Naive B cell (primary cell): ENCODE data around the gene C1S. TPM values are rescaled to one million over a fixed set of nuclear protein-coding genes. Genes with fewer than 3 reads are reported as not detected.
A peak's percentile ranks its signal among the peaks of the same experiment; 100 is the strongest.

Experiments
- ATAC-seq, 2 donors: fragments of 150-1000 bp; cut with Tn5 transposase; 2 replicates each; pipeline ENCODE4 v1.10.0; 2021; ENCODE audit warnings: low read depth in 2 of 2, mild to moderate bottlenecking in 2 of 2, moderate library complexity in 2 of 2
- DNase-seq: peaks from one replicate; pipeline ENCODE4 v3.0.0; 2022
- H3K27ac Mint-ChIP-seq, 6 donors: one replicate each; pipeline ENCODE4 v1.8.0; 2020 to 2022; ENCODE audit warnings: mild to moderate bottlenecking in 6 of 6, mixed read lengths in 6 of 6, moderate library complexity in 5 of 6, inconsistent platforms in 2 of 6
- H3K27me3 Mint-ChIP-seq, 3 donors: one replicate each; pipeline ENCODE4 v1.8.0; 2021 to 2022; ENCODE audit warnings: mixed read lengths in 3 of 3, mild to moderate bottlenecking in 1 of 3
- H3K36me3 Mint-ChIP-seq, 2 donors: one replicate each; pipeline ENCODE4 v1.8.0; 2020 to 2022; ENCODE audit warnings: mixed read lengths in 2 of 2, inconsistent platforms in 1 of 2, mild to moderate bottlenecking in 1 of 2
- H3K4me1 Mint-ChIP-seq, 3 donors: one replicate each; pipeline ENCODE4 v1.8.0; 2020 to 2022; ENCODE audit warnings: mixed read lengths in 3 of 3, inconsistent platforms in 1 of 3, mild to moderate bottlenecking in 1 of 3, moderate library complexity in 1 of 3
- H3K4me3 Mint-ChIP-seq, 8 donors: one replicate each; pipeline ENCODE4 v1.8.0; 2020 to 2022; ENCODE audit warnings: mild to moderate bottlenecking in 8 of 8, mixed read lengths in 8 of 8, moderate library complexity in 8 of 8, inconsistent platforms in 2 of 8
- H3K9me3 Mint-ChIP-seq, 7 donors: one replicate each; pipeline ENCODE4 v1.8.0; 2020 to 2022; ENCODE audit warnings: mixed read lengths in 7 of 7, mild to moderate bottlenecking in 5 of 7, inconsistent platforms in 2 of 7, moderate library complexity in 1 of 7
- polyA plus RNA-seq, 6 donors: library from polyadenylated mRNA; unstranded; fragments of 300-500 nt; fragmentation: Illumina TruSeq; gene quantifications; one replicate each; pipeline ENCODE4 v1.2.3, GENCODE V29; 2021; ENCODE audit warnings: low read depth in 6 of 6

The C1S gene
- polyA plus RNA-seq, 6 donors from 2014 or later = 0.12 TPM; not detected in 5

DNA sequence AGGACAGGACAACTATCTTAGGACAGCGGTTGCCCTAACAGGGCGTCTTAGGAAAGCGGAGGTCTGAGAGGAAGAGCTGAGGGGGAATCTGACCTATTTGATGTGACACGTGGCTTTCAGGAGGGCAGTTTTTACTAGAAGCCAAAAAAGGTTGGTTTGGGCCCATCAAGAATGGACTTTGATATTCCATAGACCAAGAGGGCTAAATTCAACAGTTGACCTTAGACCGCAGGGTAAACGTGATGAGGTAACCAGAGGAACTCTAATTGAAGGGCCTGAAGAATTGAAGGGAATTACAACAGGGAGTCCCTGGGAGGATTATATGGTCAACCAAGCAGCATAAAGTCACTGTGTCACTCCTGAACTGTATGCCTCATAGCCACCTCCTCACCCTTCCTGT is 11.5 kb downstream of the C1S start:
- no peaks in the 10 kb centered on the region for H3K4me1 Mint-ChIP-seq
- no peaks in the 10 kb centered on the region for H3K9me3 Mint-ChIP-seq
- H3K27me3 Mint-ChIP-seq = peaks cover 31 to 69% (median 50%) of the 10 kb centered on the region in 3 donors
- H3K4me3 Mint-ChIP-seq = peak overlapping the region in 1 of 8 donors; percentile 26
- no peaks in the 10 kb centered on the region for H3K36me3 Mint-ChIP-seq
- no peak for DNase-seq
- no peak for ATAC-seq
- no peak overlapping the region for H3K27ac Mint-ChIP-seq

DNA sequence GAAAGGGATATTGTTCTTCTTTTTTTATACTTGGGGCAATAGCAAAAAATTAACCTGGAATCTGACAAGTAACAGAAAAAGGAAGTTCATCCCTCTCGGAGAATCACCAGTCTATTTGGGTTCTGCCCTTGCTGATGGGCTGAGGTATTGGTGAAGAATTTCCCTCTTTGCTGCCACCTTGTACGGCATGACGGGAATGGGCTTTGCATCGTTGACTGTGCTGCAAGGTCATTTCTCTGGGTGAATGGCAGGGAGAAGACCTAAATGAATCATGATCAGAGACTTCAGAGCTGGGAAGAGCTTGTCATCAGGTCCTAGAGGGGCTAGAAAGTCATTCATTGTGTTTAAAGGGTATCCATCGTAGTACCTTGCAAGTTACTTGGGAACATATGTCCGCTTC is 12.0 kb downstream of the C1S start:
- Mint-ChIP-seq H3K9me3 (no peaks in the 10 kb centered on the region), H3K36me3 (no peaks in the 10 kb centered on the region), H3K27me3 (peaks cover 27 to 68% (median 45%) of the 10 kb centered on the region in 3 donors), H3K4me3 (no peak overlapping the region), H3K27ac (no peak overlapping the region), H3K4me1 (no peaks in the 10 kb centered on the region)
- ATAC-seq (no peak), DNase-seq (no peak)

DNA sequence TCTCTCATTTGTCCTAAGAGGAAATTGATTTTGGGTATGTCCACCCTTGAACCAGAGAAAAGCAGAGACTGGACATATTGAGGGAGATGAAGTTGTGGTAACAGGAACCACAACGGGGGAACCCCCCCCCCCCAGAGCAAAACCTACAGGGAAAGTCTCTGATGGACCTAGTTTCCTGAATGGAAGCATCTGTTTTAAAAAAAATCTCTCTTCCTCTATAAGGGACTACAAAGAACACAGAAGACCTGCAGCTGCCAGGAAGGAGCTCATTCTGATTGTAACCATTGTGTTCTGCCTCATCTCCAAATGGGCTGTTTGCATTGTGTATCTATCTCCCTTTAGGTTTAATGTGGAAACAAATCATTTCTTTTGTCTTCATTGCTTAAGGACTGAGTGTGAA is 13.4 kb downstream of the C1S start:
- Mint-ChIP-seq H3K9me3 (no peaks in the 10 kb centered on the region), H3K4me3 (no peak overlapping the region), H3K4me1 (no peaks in the 10 kb centered on the region), H3K27me3 (peaks cover 18 to 58% (median 37%) of the 10 kb centered on the region in 3 donors), H3K27ac (no peak overlapping the region), H3K36me3 (no peaks in the 10 kb centered on the region)
- ATAC-seq = no peak
- DNase-seq = no peak

DNA sequence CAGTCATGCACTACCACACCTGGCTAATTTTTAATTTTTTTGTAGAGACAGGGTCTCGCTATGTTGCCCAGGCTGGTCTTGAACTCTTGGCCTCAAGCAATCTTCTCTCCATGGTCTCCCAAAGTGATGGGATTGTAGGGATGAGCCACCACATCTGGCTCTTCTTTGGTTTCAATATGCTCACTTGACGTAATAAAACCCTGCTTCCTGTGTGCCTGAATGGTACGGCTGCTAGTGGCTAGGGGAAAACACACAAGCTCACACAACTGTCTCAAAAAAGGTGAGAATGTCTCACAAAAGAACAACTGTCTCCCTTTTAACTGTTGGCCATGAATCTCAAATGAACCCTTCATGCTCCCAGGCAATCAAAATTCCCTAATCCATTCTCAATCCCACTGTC is 15.0 kb downstream of the C1S start:
- Mint-ChIP-seq H3K9me3 (no peaks in the 10 kb centered on the region), H3K27ac (peak overlapping the region in 1 of 6 donors; percentile 1), H3K4me3 (no peak overlapping the region), H3K36me3 (no peaks in the 10 kb centered on the region), H3K4me1 (no peaks in the 10 kb centered on the region), H3K27me3 (peaks cover 18 to 50% (median 25%) of the 10 kb centered on the region in 3 donors)
- DNase-seq (no peak), ATAC-seq (no peak)

DNA sequence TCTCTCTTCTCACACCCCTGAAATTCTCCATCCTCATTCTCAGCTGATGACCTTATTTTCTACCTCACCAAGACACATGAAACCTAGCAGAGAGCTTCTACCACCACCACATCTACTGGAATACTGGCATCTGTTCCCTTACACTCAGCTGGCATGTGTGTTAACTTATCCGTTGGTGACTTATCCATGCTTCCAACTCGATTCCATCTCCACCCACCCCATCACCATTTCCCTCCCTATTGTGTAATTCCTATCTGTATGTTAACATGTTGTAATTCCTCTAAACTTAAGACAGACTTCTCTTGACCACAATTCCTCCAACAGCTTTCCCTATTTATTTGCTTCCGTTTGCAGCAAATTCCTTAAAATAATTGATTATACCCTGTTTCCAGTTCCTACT is 15.4 kb downstream of the C1S start:
- Mint-ChIP-seq H3K9me3 (no peaks in the 10 kb centered on the region), H3K27ac (peak overlapping the region in 1 of 6 donors; percentile 19), H3K4me1 (no peaks in the 10 kb centered on the region), H3K4me3 (no peak overlapping the region), H3K36me3 (no peaks in the 10 kb centered on the region), H3K27me3 (peaks cover 18 to 45% (median 25%) of the 10 kb centered on the region in 3 donors)
- ATAC-seq (no peak), DNase-seq (no peak)

DNA sequence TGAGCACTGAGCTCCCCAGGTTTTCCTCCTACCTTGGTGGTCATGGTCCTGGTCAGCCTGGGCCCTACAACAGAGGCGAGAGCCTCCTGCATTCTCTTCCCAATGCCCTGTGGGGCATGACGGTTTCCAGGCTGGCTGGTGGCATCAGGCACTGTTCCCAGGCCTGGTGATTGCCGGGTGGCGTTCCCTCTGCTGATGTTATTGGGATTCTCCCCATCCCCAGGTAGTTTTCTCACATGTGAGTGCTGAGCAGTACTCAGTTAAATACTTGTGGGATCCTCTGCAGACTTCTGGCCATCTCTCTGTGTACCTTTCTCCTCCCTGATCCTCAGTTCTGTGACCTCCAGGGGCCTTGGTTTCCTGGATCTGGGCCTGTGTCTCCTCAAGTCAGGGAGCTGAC is 16.0 kb downstream of the C1S start:
- Mint-ChIP-seq H3K27ac (peak overlapping the region in 2 of 6 donors; percentile 39 to 51), H3K4me3 (peak overlapping the region in 1 of 8 donors; percentile 3), H3K27me3 (peaks cover 18 to 44% (median 25%) of the 10 kb centered on the region in 3 donors), H3K4me1 (no peaks in the 10 kb centered on the region), H3K9me3 (no peaks in the 10 kb centered on the region), H3K36me3 (no peaks in the 10 kb centered on the region)
- no peak for ATAC-seq
- DNase-seq = no peak

DNA sequence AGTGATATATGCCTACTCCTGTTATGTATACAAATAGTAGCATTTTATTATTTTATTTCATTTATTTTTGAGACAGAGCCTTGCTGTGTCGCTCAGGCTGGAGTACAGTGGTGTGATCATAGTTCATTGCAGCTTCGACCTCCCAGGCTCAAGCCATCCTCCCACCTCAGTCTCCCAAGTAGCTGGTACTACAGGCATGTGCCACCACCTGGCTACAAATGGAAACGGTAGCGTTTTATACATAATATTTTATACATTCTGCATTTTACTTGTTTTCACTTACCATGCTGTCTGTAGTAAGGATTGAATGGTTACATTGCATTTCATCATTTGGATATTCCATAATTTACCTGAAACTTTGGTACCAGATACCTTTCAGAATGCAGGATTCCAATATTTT is 17.6 kb downstream of the C1S start:
- peaks cover 5 to 32% (median 19%) of the 10 kb centered on the region in 3 donors for H3K27me3 Mint-ChIP-seq
- ATAC-seq = no peak
- H3K9me3 Mint-ChIP-seq = peaks cover 0 to 2% (median 0%) of the 10 kb centered on the region in 7 donors
- H3K27ac Mint-ChIP-seq = no peak overlapping the region
- no peak overlapping the region for H3K4me3 Mint-ChIP-seq
- H3K36me3 Mint-ChIP-seq = no peaks in the 10 kb centered on the region
- DNase-seq = no peak
- H3K4me1 Mint-ChIP-seq = peaks cover 0 to 2% (median 0%) of the 10 kb centered on the region in 3 donors

DNA sequence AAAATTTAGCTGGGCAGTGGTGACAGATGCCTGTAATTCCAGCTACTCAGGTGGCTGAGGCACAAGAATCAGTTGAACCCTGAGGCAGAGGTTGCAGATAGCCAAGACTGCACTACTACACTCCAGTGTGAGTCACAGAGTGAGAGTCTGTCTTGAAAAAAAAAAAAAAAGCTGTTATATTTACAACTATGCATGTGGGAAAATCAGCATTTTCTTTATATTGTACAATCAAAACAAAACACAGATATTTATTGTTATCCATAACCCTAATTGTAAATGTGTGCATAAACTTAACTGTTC is 19.3 kb downstream of the C1S start:
- H3K27ac Mint-ChIP-seq = peak overlapping the region in 1 of 6 donors; percentile 8
- no peak for ATAC-seq
- peaks cover 0 to 5% (median 0%) of the 10 kb centered on the region in 7 donors for H3K9me3 Mint-ChIP-seq
- peaks cover 5 to 23% (median 15%) of the 10 kb centered on the region in 3 donors for H3K27me3 Mint-ChIP-seq
- peaks cover 0 to 4% (median 0%) of the 10 kb centered on the region in 3 donors for H3K4me1 Mint-ChIP-seq
- no peak for DNase-seq
- no peaks in the 10 kb centered on the region for H3K36me3 Mint-ChIP-seq
- H3K4me3 Mint-ChIP-seq = no peak overlapping the region

DNA sequence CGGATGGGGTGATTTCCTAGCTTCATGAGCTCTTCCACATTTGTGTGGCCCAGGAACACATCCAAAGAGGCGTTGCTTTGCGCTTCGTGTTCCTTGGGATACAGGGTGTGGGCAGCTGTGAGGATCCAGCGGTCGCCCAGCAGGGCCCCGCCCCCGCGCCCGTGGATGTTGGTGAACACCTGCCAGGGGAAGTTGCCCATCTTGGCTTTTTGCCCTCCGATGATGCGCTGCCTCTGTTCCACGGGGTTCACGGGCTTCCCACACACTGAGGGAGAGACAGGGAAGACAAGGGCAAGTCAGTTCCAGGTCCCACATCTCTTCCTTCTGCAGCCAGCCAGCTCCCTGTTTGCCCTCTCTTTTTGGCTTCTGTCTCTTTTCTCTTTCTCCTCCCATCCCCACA is 20.5 kb downstream of the C1S start:
- Mint-ChIP-seq H3K4me1 (peaks cover 0 to 4% (median 0%) of the 10 kb centered on the region in 3 donors), H3K27ac (no peak overlapping the region), H3K36me3 (no peaks in the 10 kb centered on the region), H3K27me3 (peaks cover 5 to 14% (median 5%) of the 10 kb centered on the region in 3 donors), H3K4me3 (no peak overlapping the region), H3K9me3 (peaks cover 0 to 5% (median 0%) of the 10 kb centered on the region in 7 donors)
- DNase-seq (no peak), ATAC-seq (no peak)

DNA sequence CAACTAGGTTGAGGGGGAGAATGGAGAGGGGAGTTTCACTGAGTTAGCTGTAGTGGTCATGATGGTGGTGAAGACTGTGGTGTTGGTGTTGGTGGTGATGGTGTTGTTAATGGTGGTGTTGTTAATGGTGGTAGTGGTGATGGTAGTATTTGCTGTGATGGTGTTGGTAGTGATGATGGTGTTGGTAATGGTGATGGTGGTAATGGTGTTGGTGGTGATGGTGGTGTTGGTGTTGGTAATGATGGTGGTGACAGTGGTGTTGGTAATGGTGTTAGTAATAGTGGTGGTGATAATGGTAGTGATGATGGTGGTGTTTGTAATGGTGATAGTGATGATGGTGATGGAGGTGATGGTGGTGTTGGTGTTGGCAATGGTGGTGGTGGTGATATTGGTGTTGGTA is 22.6 kb downstream of the C1S start:
- no peak for ATAC-seq
- H3K9me3 Mint-ChIP-seq = peaks cover 0 to 5% (median 0%) of the 10 kb centered on the region in 7 donors
- DNase-seq = no peak
- no peak overlapping the region for H3K4me3 Mint-ChIP-seq
- H3K27me3 Mint-ChIP-seq = no peaks in the 10 kb centered on the region
- H3K4me1 Mint-ChIP-seq = peaks cover 0 to 4% (median 0%) of the 10 kb centered on the region in 3 donors
- no peaks in the 10 kb centered on the region for H3K36me3 Mint-ChIP-seq
- peak overlapping the region in 1 of 6 donors; percentile 75 for H3K27ac Mint-ChIP-seq

DNA sequence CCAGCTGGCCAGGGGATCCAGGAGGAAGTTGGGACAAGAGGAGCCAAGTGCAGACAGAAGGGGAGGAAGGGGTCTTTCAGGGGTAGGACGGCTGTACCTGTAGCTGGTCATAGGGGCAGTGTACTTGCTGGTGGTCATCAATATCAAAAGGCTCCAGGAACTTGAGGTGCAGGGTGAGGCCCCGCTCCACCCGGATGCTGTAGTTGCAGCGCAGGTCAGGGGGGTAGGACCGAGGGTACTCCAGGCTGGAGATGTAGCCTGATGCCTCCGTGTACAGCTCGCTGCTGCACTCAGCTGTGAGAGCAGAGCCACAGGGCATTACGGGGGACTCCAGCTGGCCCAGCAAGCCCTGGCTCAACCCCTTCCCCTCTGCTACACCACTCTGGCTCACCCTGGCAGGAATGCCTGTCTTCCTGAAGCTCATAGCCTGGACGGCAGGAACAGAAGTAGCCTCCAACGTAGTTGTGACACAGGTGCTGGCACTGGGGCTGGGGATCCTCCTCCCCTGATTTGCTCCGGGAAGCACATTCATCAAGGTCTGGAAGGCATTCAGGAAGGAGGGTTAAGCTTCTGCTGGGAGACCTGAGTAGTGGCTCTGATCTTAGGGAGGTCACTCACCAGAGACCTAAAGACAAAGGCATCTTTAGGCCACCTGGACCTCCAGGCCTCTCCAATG is 28.8 kb downstream of the C1S start:
- Mint-ChIP-seq H3K4me1 (peaks cover 6 to 11% (median 6%) of the 10 kb centered on the region in 3 donors), H3K9me3 (no peaks in the 10 kb centered on the region), H3K27ac (peak overlapping the region in 1 of 6 donors; percentile 39), H3K36me3 (no peaks in the 10 kb centered on the region), H3K27me3 (peaks cover 0 to 13% (median 8%) of the 10 kb centered on the region in 3 donors), H3K4me3 (peak overlapping the region in 1 of 8 donors; percentile 77)
- DNase-seq (no peak), ATAC-seq (no peak)

DNA sequence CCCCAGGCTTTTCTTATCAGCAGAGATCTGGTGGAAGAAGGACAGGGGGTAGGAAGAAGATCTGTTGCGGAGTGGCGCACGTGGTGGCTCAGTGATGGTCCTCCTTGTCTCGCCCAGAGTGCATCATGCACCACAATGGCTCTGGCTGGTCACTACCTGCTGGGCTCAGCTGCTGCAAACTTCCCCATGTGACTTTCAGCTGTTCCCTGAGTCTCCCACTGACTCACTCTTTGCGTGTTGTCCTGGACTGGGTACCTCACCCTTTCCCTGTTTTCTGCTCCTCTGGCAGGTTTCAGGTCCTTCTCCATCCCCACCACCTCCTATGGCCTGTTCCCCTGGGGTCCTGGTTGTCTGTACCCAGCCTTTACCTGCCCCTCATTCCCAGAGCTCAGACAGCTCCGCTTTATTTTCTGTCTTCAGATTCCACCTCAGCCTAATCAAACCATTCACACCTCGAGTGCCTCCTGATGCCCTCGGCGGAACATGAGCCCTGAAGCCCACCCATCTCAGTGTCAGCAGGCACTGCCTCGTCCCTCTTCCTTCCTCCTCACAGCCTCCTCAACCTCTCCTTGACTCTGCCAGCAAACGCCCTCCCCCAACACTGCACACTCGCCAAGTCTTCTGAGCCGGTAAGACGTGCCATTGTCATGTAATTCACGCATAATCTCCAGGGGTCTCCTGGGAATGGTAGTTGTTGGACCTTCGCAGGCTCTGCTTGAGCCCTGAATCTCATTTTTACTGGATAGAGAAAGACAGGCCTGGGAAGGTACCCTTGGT is 29.9 kb downstream of the C1S start:
- H3K36me3 Mint-ChIP-seq = no peaks in the 10 kb centered on the region
- DNase-seq (no peak), ATAC-seq (no peak)
- H3K27ac Mint-ChIP-seq = peak overlapping the region in 1 of 6 donors; percentile 77
- H3K27me3 Mint-ChIP-seq = peaks cover 0 to 13% (median 8%) of the 10 kb centered on the region in 3 donors
- no peaks in the 10 kb centered on the region for H3K9me3 Mint-ChIP-seq
- peak overlapping the region in 1 of 8 donors; percentile 47 for H3K4me3 Mint-ChIP-seq
- peaks cover 6 to 13% (median 6%) of the 10 kb centered on the region in 3 donors for H3K4me1 Mint-ChIP-seq

DNA sequence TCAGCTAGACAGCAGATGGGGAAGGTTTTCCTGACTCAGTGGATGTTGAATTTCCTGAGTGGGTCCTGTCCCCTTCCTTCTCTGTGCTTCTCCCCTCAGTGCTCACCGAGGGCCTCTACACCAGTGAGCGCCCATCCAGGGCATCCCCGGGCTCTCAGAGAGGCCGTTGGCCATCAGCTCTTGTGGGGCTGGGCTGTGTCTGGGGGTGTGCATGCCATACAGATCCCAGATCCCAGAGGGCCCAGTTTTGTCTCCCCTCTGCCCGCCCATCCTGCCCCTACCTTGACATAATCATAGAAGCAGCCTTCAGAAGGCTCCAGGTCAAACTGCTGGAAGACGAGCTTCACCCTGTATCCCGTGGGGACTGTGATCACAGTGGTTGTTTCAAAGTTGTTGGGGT is 30.7 kb downstream of the C1S start:
- DNase-seq (no peak), ATAC-seq (no peak)
- Mint-ChIP-seq H3K9me3 (no peaks in the 10 kb centered on the region), H3K27ac (no peak overlapping the region), H3K36me3 (no peaks in the 10 kb centered on the region), H3K27me3 (peaks cover 0 to 13% (median 8%) of the 10 kb centered on the region in 3 donors), H3K4me3 (peak overlapping the region in 6 of 8 donors; percentile 15 to 77 (median 52)), H3K4me1 (peaks cover 6 to 13% (median 6%) of the 10 kb centered on the region in 3 donors)
